Vagina (tissue), 2 donors: ENCODE data around the gene KLK8.

Experiments
- CTCF ChIP-seq, 3 experiments: fragments of 450-650 bp in 2 of 3; fragments of 200-600 bp in 1 of 3; sonication (generic) in 1 of 3; IDR thresholded peaks; one replicate each; pipeline ENCODE4 v1.5.1; 2017 to 2019; ENCODE audit warnings: antibody characterized with exemption in 3 of 3, mild to moderate bottlenecking in 2 of 3, moderate library complexity in 2 of 3
- POLR2A ChIP-seq, 2 donors: fragments of 450-650 bp; IDR thresholded peaks; one replicate each; pipeline ENCODE4 v1.6.1; 2017; ENCODE audit warnings: antibody characterized with exemption in 2 of 2, mild to moderate bottlenecking in 2 of 2, moderate library complexity in 2 of 2
- POLR2AphosphoS5 ChIP-seq, 2 donors: sonication (generic); formaldehyde crosslinking; IDR thresholded peaks; one replicate each; pipeline ENCODE4 v1.9.0; 2017; ENCODE audit warnings: antibody characterized with exemption in 2 of 2, mild to moderate bottlenecking in 2 of 2, low read depth in 1 of 2; ENCODE audit not compliant: insufficient read depth in 1 of 2

DNA sequence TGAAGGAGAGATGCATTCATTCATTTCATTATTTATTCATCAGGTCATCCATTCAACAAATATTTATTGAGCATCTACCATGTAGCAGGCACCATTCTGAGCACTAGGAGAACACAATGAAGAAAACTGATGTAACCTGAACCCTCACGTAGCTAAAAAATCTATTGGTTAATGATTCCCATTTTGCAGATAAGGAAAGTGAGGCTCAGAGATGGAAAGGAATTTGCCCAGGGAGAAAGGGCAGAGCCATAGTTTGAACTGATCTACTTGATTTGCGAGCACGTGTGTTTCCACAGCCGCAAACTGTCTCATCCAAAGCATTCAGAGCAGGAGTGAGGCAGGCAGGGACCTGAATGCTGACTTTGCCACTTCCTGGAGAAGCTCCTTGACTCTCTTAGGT lies 2.7 kb downstream of the KLK8 start:
- TF ChIP-seq CTCF (IDR thresholded peaks at IDR 0.05), result no peak
- TF ChIP-seq POLR2AphosphoS5 (IDR thresholded peaks at IDR 0.05; ENCODE audit: insufficient read depth in 1 of 2, low read depth in 1 of 2), result no peak
- TF ChIP-seq POLR2A (IDR thresholded peaks at IDR 0.05), result no peak
